Neuronal stem cell (in vitro differentiated cells): ENCODE results near the gene THSD4.

ENCODE experiments used
- DNase-seq: peaks from one replicate; pipeline ENCODE4 v3.0.0-alpha.2; 2013; ENCODE audit warnings: low spot score
- H2AFZ ChIP-seq: one replicate; pipeline ENCODE4 v1.6.1; 2013; ENCODE audit warnings: mild to moderate bottlenecking, low read length, inconsistent platforms
- H2AK5ac ChIP-seq: 2 replicates; pipeline ENCODE4 v1.6.1; 2013; ENCODE audit warnings: low read depth, mild to moderate bottlenecking, inconsistent platforms, low read length, moderate library complexity, mixed read lengths
- H2BK120ac ChIP-seq: 2 replicates; pipeline ENCODE4 v1.6.1; 2013; ENCODE audit warnings: low read depth, mild to moderate bottlenecking, inconsistent platforms, low read length, moderate library complexity, mixed read lengths
- H2BK12ac ChIP-seq: one replicate; pipeline ENCODE4 v1.6.1; 2013; ENCODE audit warnings: low read length, inconsistent platforms
- H2BK15ac ChIP-seq: 2 replicates; pipeline ENCODE4 v1.6.1; 2013; ENCODE audit warnings: mild to moderate bottlenecking, low read length, inconsistent platforms, mixed read lengths
- H2BK5ac ChIP-seq: one replicate; pipeline ENCODE4 v1.6.1; 2013; ENCODE audit warnings: inconsistent platforms, mild to moderate bottlenecking, low read length, moderate library complexity
- H3K14ac ChIP-seq: one replicate; pipeline ENCODE4 v1.6.1; 2013; ENCODE audit warnings: low read length, inconsistent platforms
- H3K18ac ChIP-seq: 2 replicates; pipeline ENCODE4 v1.6.1; 2013; ENCODE audit warnings: low read length, inconsistent platforms
- H3K23ac ChIP-seq: 2 replicates; pipeline ENCODE4 v1.6.1; 2013; ENCODE audit warnings: low read depth, mild to moderate bottlenecking, mixed read lengths, low read length, inconsistent platforms; ENCODE audit not compliant: poor library complexity
- H3K27ac ChIP-seq: replicated peaks from 3 replicates; pipeline ENCODE4 v1.5.1; 2013; ENCODE audit warnings: low read length, inconsistent platforms
- H3K27me3 ChIP-seq, 3 experiments: 2 replicates each; pipeline ENCODE4 v1.6.1; 2013; ENCODE audit warnings: low read length in 3 of 3, mild to moderate bottlenecking in 2 of 3, inconsistent platforms in 1 of 3, low read depth in 1 of 3, mixed read lengths in 1 of 3, moderate library complexity in 1 of 3; ENCODE audit not compliant: control insufficient read depth in 3 of 3, insufficient read depth in 3 of 3
- H3K36me3 ChIP-seq, 2 donors: replicated peaks in 1 of 2; 2 replicates each; pipeline ENCODE4 v1.6.1; 2013; ENCODE audit warnings: low read length in 2 of 2; ENCODE audit not compliant: control insufficient read depth in 2 of 2, insufficient read depth in 2 of 2
- H3K4ac ChIP-seq: 2 replicates; pipeline ENCODE4 v1.6.1; 2013; ENCODE audit warnings: inconsistent platforms, mild to moderate bottlenecking, low read length, moderate library complexity
- H3K4me1 ChIP-seq, 2 donors: 1 replicate in 1 of 2; 2 replicates in 1 of 2; pipeline ENCODE4 v1.6.1; 2013; ENCODE audit warnings: low read length in 2 of 2, low read depth in 1 of 2; ENCODE audit not compliant: control insufficient read depth in 2 of 2, insufficient read depth in 1 of 2
- H3K4me2 ChIP-seq: one replicate; pipeline ENCODE4 v1.6.1; 2013; ENCODE audit warnings: mild to moderate bottlenecking, low read length, inconsistent platforms; ENCODE audit not compliant: insufficient read depth, poor library complexity, severe bottlenecking
- H3K4me3 ChIP-seq, 2 donors: 2 replicates each; pipeline ENCODE4 v1.5.1; 2013; ENCODE audit warnings: low read length in 2 of 2, mild to moderate bottlenecking in 2 of 2, inconsistent platforms in 1 of 2, moderate library complexity in 1 of 2
- H3K79me1 ChIP-seq: one replicate; pipeline ENCODE4 v1.6.1; 2013; ENCODE audit warnings: low read depth, mild to moderate bottlenecking, inconsistent platforms, low read length, moderate library complexity
- H3K9ac ChIP-seq: one replicate; pipeline ENCODE4 v1.6.1; 2013; ENCODE audit warnings: mild to moderate bottlenecking, low read depth, low read length, inconsistent platforms; ENCODE audit not compliant: poor library complexity
- H3K9me3 ChIP-seq, 2 donors: replicated peaks in 1 of 2; 2 replicates each; pipeline versions ENCODE3 to v1.6.1; 2013; ENCODE audit warnings: low read length in 2 of 2, mild to moderate bottlenecking in 2 of 2, inconsistent platforms in 1 of 2, low read depth in 1 of 2, mixed read lengths in 1 of 2, moderate library complexity in 1 of 2; ENCODE audit not compliant: control insufficient read depth in 2 of 2, insufficient read depth in 1 of 2
- H4K8ac ChIP-seq: one replicate; pipeline ENCODE4 v1.6.1; 2013; ENCODE audit warnings: low read depth, mild to moderate bottlenecking, inconsistent platforms, low read length, moderate library complexity
- H4K91ac ChIP-seq: one replicate; pipeline ENCODE4 v1.6.1; 2013; ENCODE audit warnings: low read length, low read depth, mild to moderate bottlenecking, inconsistent platforms; ENCODE audit not compliant: poor library complexity
- WGBS, 2 donors: extraction: QIAGEN DNeasy Blood & Tissue Kit; methylation state at CpG; one replicate each; pipeline ENCODE4 v1.1.7; 2013; ENCODE audit warnings: missing lambda C conversion rate in 2 of 2, mixed read lengths in 1 of 2; ENCODE audit not compliant: insufficient read length in 2 of 2, insufficient replicate concordance in 1 of 2; ENCODE audit errors: extremely low coverage in 2 of 2; 5-methylcytosine and 5-hydroxymethylcytosine counted together

The THSD4 gene

GRCh38 chr15:71761649-71762048, 646.4 kb downstream of the THSD4 start:
- Histone ChIP-seq H3K27me3 (no peaks in the 10 kb centered on the region), H4K8ac (no peak overlapping the region), H3K4ac (no peak overlapping the region), H3K79me1 (no peaks in the 10 kb centered on the region), H2AFZ (no peak overlapping the region), H3K4me3 (no peak overlapping the region), H2AK5ac (no peak overlapping the region), H2BK12ac (no peak overlapping the region), H3K9ac (no peak overlapping the region), H3K36me3 (no peaks in the 10 kb centered on the region), H3K4me2 (no peak overlapping the region), H3K27ac (no peak overlapping the region), H3K9me3 (peaks cover 0 to 2% of the 10 kb centered on the region in 2 donors), H3K4me1 (no peaks in the 10 kb centered on the region), H3K14ac (no peak overlapping the region), H2BK15ac (no peak overlapping the region), H2BK5ac (no peak overlapping the region), H3K23ac (no peak overlapping the region), H3K18ac (no peak overlapping the region), H2BK120ac (no peak overlapping the region), H4K91ac (no peak overlapping the region)
- no peak for DNase-seq
- no CpG with 5 or more reads among the region's 3 CpGs for WGBS, 2 donors

- no peak overlapping the region for H2AK5ac ChIP-seq
- no peak overlapping the region for H3K4ac ChIP-seq
- DNase-seq = no peak
- H3K27ac ChIP-seq = no peak overlapping the region
- H3K9ac ChIP-seq = no peak overlapping the region
- no peak overlapping the region for H2AFZ ChIP-seq
- H4K91ac ChIP-seq = no peak overlapping the region
- no peaks in the 10 kb centered on the region for H3K4me1 ChIP-seq
- H2BK5ac ChIP-seq = no peak overlapping the region
- peaks cover 0 to 2% of the 10 kb centered on the region in 2 donors for H3K36me3 ChIP-seq
- no peaks in the 10 kb centered on the region for H3K79me1 ChIP-seq
- H3K4me2 ChIP-seq = no peak overlapping the region
- WGBS, 2 donors = no CpG with 5 or more reads among the region's 5 CpGs
- H2BK12ac ChIP-seq = no peak overlapping the region
- no peak overlapping the region for H3K4me3 ChIP-seq
- H3K23ac ChIP-seq = no peak overlapping the region
- no peak overlapping the region for H2BK15ac ChIP-seq
- H4K8ac ChIP-seq = no peak overlapping the region
- no peaks in the 10 kb centered on the region for H3K27me3 ChIP-seq
- no peak overlapping the region for H2BK120ac ChIP-seq
- no peak overlapping the region for H3K14ac ChIP-seq
- H3K9me3 ChIP-seq = no peaks in the 10 kb centered on the region
- H3K18ac ChIP-seq = no peak overlapping the region
Measured at GRCh38 chr15:71768184-71768583, 652.9 kb downstream of the THSD4 start.

- no peak overlapping the region for H4K8ac ChIP-seq
- WGBS, 2 donors = no CpG with 5 or more reads among the region's 1 CpG
Measured at GRCh38 chr15:71773206-71773859, 658.1 kb downstream of the THSD4 start.

GRCh38 chr15:71775856-71776255, 660.6 kb downstream of the THSD4 start:
- H2AK5ac ChIP-seq = no peak overlapping the region
- no peak overlapping the region for H4K8ac ChIP-seq
- H2BK12ac ChIP-seq = no peak overlapping the region
- no peak overlapping the region for H3K14ac ChIP-seq
- no peak overlapping the region for H3K4me2 ChIP-seq
- DNase-seq = no peak
- peaks cover 0 to 5% of the 10 kb centered on the region in 2 donors for H3K4me1 ChIP-seq
- no peaks in the 10 kb centered on the region for H3K27me3 ChIP-seq
- no peak overlapping the region for H3K4ac ChIP-seq
- H3K9me3 ChIP-seq = no peaks in the 10 kb centered on the region
- H3K18ac ChIP-seq = no peak overlapping the region
- H3K9ac ChIP-seq = no peak overlapping the region
- peaks cover 0 to 2% of the 10 kb centered on the region in 2 donors for H3K36me3 ChIP-seq
- no peak overlapping the region for H3K27ac ChIP-seq
- H4K91ac ChIP-seq = no peak overlapping the region
- H2BK120ac ChIP-seq = no peak overlapping the region
- no peak overlapping the region for H3K4me3 ChIP-seq
- no peaks in the 10 kb centered on the region for H3K79me1 ChIP-seq
- no peak overlapping the region for H2BK5ac ChIP-seq
- no peak overlapping the region for H2AFZ ChIP-seq
- no peak overlapping the region for H3K23ac ChIP-seq
- H2BK15ac ChIP-seq = no peak overlapping the region

More at GRCh38 chr15:71773206-71773859, 658.1 kb downstream of the THSD4 start:
- Histone ChIP-seq H3K4me1 (no peaks in the 10 kb centered on the region), H3K27ac (no peak overlapping the region), H3K23ac (no peak overlapping the region), H4K91ac (no peak overlapping the region), H2BK12ac (no peak overlapping the region), H2BK120ac (no peak overlapping the region), H2BK5ac (no peak overlapping the region), H3K79me1 (no peaks in the 10 kb centered on the region), H3K27me3 (no peaks in the 10 kb centered on the region), H3K14ac (no peak overlapping the region), H3K4me3 (no peak overlapping the region), H2AK5ac (no peak overlapping the region), H2BK15ac (no peak overlapping the region), H2AFZ (no peak overlapping the region), H3K9me3 (no peaks in the 10 kb centered on the region), H3K36me3 (peaks cover 0 to 2% of the 10 kb centered on the region in 2 donors), H3K4ac (no peak overlapping the region), H3K18ac (no peak overlapping the region), H3K9ac (no peak overlapping the region), H3K4me2 (no peak overlapping the region)
- DNase-seq = no peak
